Trophoblast cell (in vitro differentiated cells and primary cell): ENCODE data around the gene RGS7.

Experiments
- DNase-seq, 2 donors: peaks; one replicate each; pipeline ENCODE4 v3.0.0-alpha.2; 2016
- H2AFZ ChIP-seq: 2 replicates; pipeline ENCODE4 v1.6.1; 2013; ENCODE audit warnings: low read length, moderate library complexity, mild to moderate bottlenecking; ENCODE audit not compliant: insufficient read depth, poor library complexity
- H2AK5ac ChIP-seq: 2 replicates; pipeline ENCODE4 v1.6.1; 2013; ENCODE audit warnings: mild to moderate bottlenecking, low read length
- H2BK120ac ChIP-seq: 2 replicates; pipeline ENCODE4 v1.6.1; 2013; ENCODE audit warnings: low read length, mild to moderate bottlenecking, moderate library complexity; ENCODE audit not compliant: insufficient read depth, poor library complexity
- H2BK12ac ChIP-seq: 2 replicates; pipeline ENCODE4 v1.6.1; 2013; ENCODE audit warnings: mild to moderate bottlenecking, low read length, moderate library complexity
- H2BK5ac ChIP-seq: 2 replicates; pipeline ENCODE4 v1.6.1; 2013; ENCODE audit warnings: low read length, low read depth, moderate library complexity, mild to moderate bottlenecking; ENCODE audit not compliant: poor library complexity
- H3K14ac ChIP-seq: 2 replicates; pipeline ENCODE4 v1.6.1; 2013; ENCODE audit warnings: mild to moderate bottlenecking, low read length
- H3K18ac ChIP-seq: 2 replicates; pipeline ENCODE4 v1.6.1; 2013; ENCODE audit warnings: mild to moderate bottlenecking, low read length
- H3K23ac ChIP-seq: 2 replicates; pipeline ENCODE4 v1.6.1; 2013; ENCODE audit warnings: low read length
- H3K27ac ChIP-seq: 2 replicates; pipeline ENCODE4 v1.5.1; 2013; ENCODE audit warnings: low read depth, mild to moderate bottlenecking, inconsistent platforms, low read length, moderate library complexity
- H3K27me3 ChIP-seq: 2 replicates; pipeline ENCODE4 v1.6.1; 2013; ENCODE audit warnings: inconsistent platforms, mild to moderate bottlenecking, low read length, moderate library complexity; ENCODE audit not compliant: insufficient read depth
- H3K36me3 ChIP-seq, 2 experiments: 1 replicate in 1 of 2; 2 replicates in 1 of 2; pipeline ENCODE4 v1.6.1; 2013; ENCODE audit warnings: low read length in 2 of 2, mild to moderate bottlenecking in 2 of 2, moderate library complexity in 1 of 2; ENCODE audit not compliant: insufficient read depth in 2 of 2, control insufficient read depth in 1 of 2
- H3K4ac ChIP-seq: 2 replicates; pipeline ENCODE4 v1.6.1; 2013; ENCODE audit warnings: low read depth, mild to moderate bottlenecking, low read length, moderate library complexity
- H3K4me1 ChIP-seq, 2 experiments: 1 replicate in 1 of 2; 2 replicates in 1 of 2; pipeline ENCODE4 v1.6.1; 2013; ENCODE audit warnings: low read length in 2 of 2, mild to moderate bottlenecking in 2 of 2, moderate library complexity in 1 of 2; ENCODE audit not compliant: insufficient read depth in 2 of 2, control insufficient read depth in 1 of 2
- H3K4me2 ChIP-seq: 2 replicates; pipeline ENCODE4 v1.6.1; 2013; ENCODE audit warnings: inconsistent platforms, mild to moderate bottlenecking, low read length, moderate library complexity
- H3K4me3 ChIP-seq: 2 replicates; pipeline ENCODE4 v1.5.1; 2013; ENCODE audit warnings: mild to moderate bottlenecking, low read depth, low read length, inconsistent platforms
- H3K79me1 ChIP-seq: one replicate; pipeline ENCODE4 v1.6.1; 2013; ENCODE audit warnings: low read length
- H3K79me2 ChIP-seq: 2 replicates; pipeline ENCODE4 v1.6.1; 2013; ENCODE audit warnings: low read length, mild to moderate bottlenecking; ENCODE audit not compliant: control insufficient read depth, insufficient read depth, poor library complexity
- H3K9ac ChIP-seq: 2 replicates; pipeline ENCODE4 v1.6.1; 2013; ENCODE audit warnings: mild to moderate bottlenecking, low read length
- H3K9me3 ChIP-seq: 2 replicates; pipeline ENCODE4 v1.6.1; 2013; ENCODE audit warnings: low read depth, mild to moderate bottlenecking, control low read depth, inconsistent platforms, low read length; ENCODE audit not compliant: insufficient read depth
- H4K12ac ChIP-seq: 2 replicates; pipeline ENCODE4 v1.6.1; 2013; ENCODE audit warnings: low read depth, mild to moderate bottlenecking, low read length, moderate library complexity
- H4K8ac ChIP-seq: 2 replicates; pipeline ENCODE4 v1.6.1; 2013; ENCODE audit warnings: low read depth, mild to moderate bottlenecking, low read length, moderate library complexity
- H4K91ac ChIP-seq: one replicate; pipeline ENCODE4 v1.6.1; 2013; ENCODE audit warnings: low read depth, mild to moderate bottlenecking, low read length, moderate library complexity
- WGBS: extraction: QIAGEN DNeasy Blood & Tissue Kit; methylation state at CpG from one replicate; pipeline ENCODE4 v1.1.7; 2013; ENCODE audit warnings: missing lambda C conversion rate; ENCODE audit not compliant: insufficient read length, insufficient coverage; ENCODE audit errors: extremely low coverage; 5-methylcytosine and 5-hydroxymethylcytosine counted together

The RGS7 gene

GRCh38 chr1:240747907-240748306 is 609.1 kb downstream of the RGS7 start:
- Histone ChIP-seq H2AK5ac (no peak overlapping the region), H3K4ac (no peak overlapping the region), H2AFZ (no peak overlapping the region), H3K18ac (no peak overlapping the region), H3K4me3 (no peak overlapping the region), H3K79me2 (no peaks in the 10 kb centered on the region), H2BK12ac (no peak overlapping the region), H3K9me3 (no peaks in the 10 kb centered on the region), H3K27me3 (no peaks in the 10 kb centered on the region), H3K4me1 (no peaks in the 10 kb centered on the region), H4K91ac (no peak overlapping the region), H4K12ac (no peak overlapping the region), H3K79me1 (no peaks in the 10 kb centered on the region), H3K9ac (no peak overlapping the region), H2BK120ac (no peak overlapping the region), H3K14ac (no peak overlapping the region), H4K8ac (no peak overlapping the region), H3K23ac (no peak overlapping the region), H3K27ac (no peak overlapping the region), H2BK5ac (no peak overlapping the region), H3K36me3 (no peaks in the 10 kb centered on the region), H3K4me2 (no peak overlapping the region)
- no peak for DNase-seq

- Histone ChIP-seq H2BK5ac (no peak overlapping the region), H2BK12ac (no peak overlapping the region), H3K4me1 (no peaks in the 10 kb centered on the region), H2BK120ac (no peak overlapping the region), H3K27ac (no peak overlapping the region), H3K9ac (no peak overlapping the region), H3K9me3 (no peaks in the 10 kb centered on the region), H3K4me2 (no peak overlapping the region), H3K79me2 (no peaks in the 10 kb centered on the region), H3K23ac (no peak overlapping the region), H3K4ac (no peak overlapping the region), H3K79me1 (no peaks in the 10 kb centered on the region), H3K27me3 (no peaks in the 10 kb centered on the region), H4K12ac (no peak overlapping the region), H3K36me3 (no peaks in the 10 kb centered on the region), H3K4me3 (no peak overlapping the region), H4K8ac (no peak overlapping the region), H3K14ac (no peak overlapping the region), H4K91ac (no peak overlapping the region), H2AK5ac (no peak overlapping the region), H2AFZ (no peak overlapping the region), H3K18ac (no peak overlapping the region)
- no peak for DNase-seq
- no CpG with 5 or more reads among the region's 2 CpGs for WGBS
Observed at GRCh38 chr1:240743705-240744104, 613.3 kb downstream of the RGS7 start.

GRCh38 chr1:240739754-240740153 is 617.3 kb downstream of the RGS7 start:
- H3K4me1 ChIP-seq = peaks cover 0 to 2% of the 10 kb centered on the region in 2 experiments
- H3K23ac ChIP-seq = no peak overlapping the region
- H3K18ac ChIP-seq = no peak overlapping the region
- no peak overlapping the region for H4K91ac ChIP-seq
- no peak overlapping the region for H3K27ac ChIP-seq
- H2AK5ac ChIP-seq = no peak overlapping the region
- H2BK120ac ChIP-seq = no peak overlapping the region
- H3K27me3 ChIP-seq = no peaks in the 10 kb centered on the region
- H3K4me2 ChIP-seq = no peak overlapping the region
- H3K4me3 ChIP-seq = no peak overlapping the region
- H4K12ac ChIP-seq = no peak overlapping the region
- H3K9me3 ChIP-seq = no peaks in the 10 kb centered on the region
- no peak overlapping the region for H2BK5ac ChIP-seq
- WGBS = no CpG with 5 or more reads among the region's 1 CpG
- no peak overlapping the region for H3K9ac ChIP-seq
- H2BK12ac ChIP-seq = no peak overlapping the region
- H3K4ac ChIP-seq = no peak overlapping the region
- H3K79me1 ChIP-seq = no peaks in the 10 kb centered on the region
- no peak overlapping the region for H4K8ac ChIP-seq
- H3K36me3 ChIP-seq = no peaks in the 10 kb centered on the region
- no peak overlapping the region for H3K14ac ChIP-seq
- no peak overlapping the region for H2AFZ ChIP-seq
- no peak for DNase-seq
- no peaks in the 10 kb centered on the region for H3K79me2 ChIP-seq

- H2AK5ac ChIP-seq = no peak overlapping the region
- H3K9me3 ChIP-seq = no peaks in the 10 kb centered on the region
- H3K4ac ChIP-seq = no peak overlapping the region
- H4K8ac ChIP-seq = no peak overlapping the region
- no peak overlapping the region for H3K9ac ChIP-seq
- H3K18ac ChIP-seq = no peak overlapping the region
- H3K23ac ChIP-seq = no peak overlapping the region
- no peak overlapping the region for H2BK12ac ChIP-seq
- H3K14ac ChIP-seq = no peak overlapping the region
- DNase-seq = no peak
- H4K91ac ChIP-seq = no peak overlapping the region
- no peak overlapping the region for H3K27ac ChIP-seq
- H3K4me1 ChIP-seq = peaks cover 0 to 2% of the 10 kb centered on the region in 2 experiments
- H3K4me2 ChIP-seq = no peak overlapping the region
- H3K79me1 ChIP-seq = no peaks in the 10 kb centered on the region
- H2BK5ac ChIP-seq = no peak overlapping the region
- H2BK120ac ChIP-seq = no peak overlapping the region
- H3K27me3 ChIP-seq = no peaks in the 10 kb centered on the region
- no peak overlapping the region for H4K12ac ChIP-seq
- H2AFZ ChIP-seq = no peak overlapping the region
- H3K79me2 ChIP-seq = no peaks in the 10 kb centered on the region
- no peak overlapping the region for H3K4me3 ChIP-seq
- no peaks in the 10 kb centered on the region for H3K36me3 ChIP-seq
Observed at GRCh38 chr1:240739139-240739538, 617.9 kb downstream of the RGS7 start.
